HEK293 (cell line): ENCODE measurements around the gene CCDC61.

Experiments
- CTCF ChIA-PET: fragments of 350-600 bp; formaldehyde crosslinking; extraction: SDS; loops from one replicate; lab custom pipeline; 2021; ENCODE audit warnings: antibody characterized with exemption; lab: Yijun Ruan, JAX
- POLR2A ChIA-PET: fragments of 300-600 bp; formaldehyde crosslinking; extraction: SDS; loops from one replicate; lab custom pipeline; 2020; ENCODE audit warnings: antibody characterized with exemption, inconsistent platforms; lab: Yijun Ruan, JAX
- H3K27ac ChIP-seq: fragments of 200-500 bp; sonication (Bioruptor generic); 2 replicates; pipeline ENCODE4 v1.5.1; 2014; ENCODE audit warnings: low read depth, low read length, control low read depth, inconsistent platforms; ENCODE audit errors: extremely low read depth
- H3K36me3 ChIP-seq, 2 experiments: fragments of 200-500 bp in 1 of 2; sonication (Bioruptor generic) in 1 of 2; 1 replicate in 1 of 2; 2 replicates in 1 of 2; pipeline ENCODE4 v1.5.1; 2014 to 2017; ENCODE audit warnings: inconsistent platforms in 2 of 2, low read length in 2 of 2; ENCODE audit not compliant: control insufficient read depth in 2 of 2, insufficient read depth in 1 of 2
- H3K4me1 ChIP-seq: fragments of 200-500 bp; sonication (Bioruptor generic); 2 replicates; pipeline ENCODE4 v1.5.1; 2014; ENCODE audit warnings: mild to moderate bottlenecking, low read length, inconsistent platforms; ENCODE audit not compliant: control insufficient read depth, insufficient read depth
- H3K4me3 ChIP-seq: 2 replicates; pipeline ENCODE4 v1.5.1; 2011; ENCODE audit warnings: low read depth, mild to moderate bottlenecking, control low read depth, low read length, moderate library complexity
- H3K9me3 ChIP-seq: fragments of 200-500 bp; sonication (Bioruptor generic); 2 replicates; pipeline ENCODE4 v1.5.1; 2014; ENCODE audit warnings: low read depth, low read length, inconsistent platforms; ENCODE audit not compliant: control insufficient read depth, insufficient read depth
- ELK4 ChIP-seq: IDR thresholded peaks from 2 replicates; pipeline ENCODE4 v1.6.1; 2011; ENCODE audit warnings: mild to moderate bottlenecking, low read depth, low read length, borderline replicate concordance
- KLF8 ChIP-seq: fragments of 450-650 bp; formaldehyde crosslinking; IDR thresholded peaks from 2 replicates; pipeline ENCODE4 v1.5.1; 2016; ENCODE audit warnings: missing biosample characterization, missing genetic modification characterization
- PBX3 ChIP-seq: sonication (generic); formaldehyde crosslinking; IDR thresholded peaks from 2 replicates; pipeline ENCODE4 v1.8.1; 2022; ENCODE audit warnings: mild to moderate bottlenecking, moderate library complexity, missing genetic modification reagents
- PRDM1 ChIP-seq: fragments of 450-650 bp; formaldehyde crosslinking; IDR thresholded peaks from 2 replicates; pipeline ENCODE4; 2016; ENCODE audit warnings: missing biosample characterization, missing genetic modification characterization
- SALL2 ChIP-seq: fragments of 450-650 bp; formaldehyde crosslinking; IDR thresholded peaks from 2 replicates; pipeline ENCODE4 v1.5.0; 2017; ENCODE audit warnings: missing biosample characterization, mild to moderate bottlenecking, missing genetic modification characterization, borderline replicate concordance
- SP3 ChIP-seq: fragments of 450-650 bp; formaldehyde crosslinking; IDR thresholded peaks from 2 replicates; pipeline ENCODE4 v1.5.1; 2016; ENCODE audit warnings: missing biosample characterization, missing genetic modification characterization
- ZBTB8A ChIP-seq: fragments of 450-650 bp; formaldehyde crosslinking; IDR thresholded peaks from 2 replicates; pipeline ENCODE4 v1.5.1; 2016; ENCODE audit warnings: missing biosample characterization, missing genetic modification characterization
- ZEB2 ChIP-seq: fragments of 450-650 bp; formaldehyde crosslinking; IDR thresholded peaks from 2 replicates; pipeline ENCODE4 v1.5.1; 2016; ENCODE audit warnings: missing biosample characterization, missing genetic modification characterization
- ZNF146 ChIP-seq: fragments of 450-650 bp; formaldehyde crosslinking; IDR thresholded peaks from 2 replicates; pipeline ENCODE4 v1.5.1; 2016; ENCODE audit warnings: missing biosample characterization, missing genetic modification characterization
- ZNF292 ChIP-seq: fragments of 450-650 bp; formaldehyde crosslinking; IDR thresholded peaks from 2 replicates; pipeline ENCODE4 v1.5.1; 2016; ENCODE audit warnings: low read depth, missing biosample characterization, missing genetic modification characterization, borderline replicate concordance
- ZNF571 ChIP-seq: fragments of 450-650 bp; formaldehyde crosslinking; IDR thresholded peaks from 2 replicates; pipeline ENCODE4 v1.5.0; 2017; ENCODE audit warnings: missing biosample characterization, missing genetic modification characterization
- ZNF580 ChIP-seq: fragments of 450-650 bp; formaldehyde crosslinking; IDR thresholded peaks from 2 replicates; pipeline ENCODE4 v1.5.1; 2016; ENCODE audit warnings: missing biosample characterization, missing genetic modification characterization
- ZNF623 ChIP-seq: fragments of 450-650 bp; formaldehyde crosslinking; IDR thresholded peaks from 2 replicates; pipeline ENCODE4 v1.5.1; 2016; ENCODE audit warnings: missing biosample characterization, missing genetic modification characterization
- ZNF768 ChIP-seq: fragments of 450-650 bp; formaldehyde crosslinking; IDR thresholded peaks from 2 replicates; pipeline ENCODE4 v1.5.1; 2018; ENCODE audit warnings: missing biosample characterization, mild to moderate bottlenecking, missing genetic modification characterization
- ZNF776 ChIP-seq: fragments of 450-650 bp; formaldehyde crosslinking; IDR thresholded peaks from 2 replicates; pipeline ENCODE4 v1.5.0; 2017; ENCODE audit warnings: missing biosample characterization, missing genetic modification characterization, borderline replicate concordance
- TF ChIP-seq, protein P1 (sequence below): fragments of 450-650 bp; formaldehyde crosslinking; IDR thresholded peaks from 2 replicates; pipeline ENCODE4 v1.5.1; 2016; ENCODE audit warnings: missing biosample characterization, missing genetic modification characterization
- TF ChIP-seq, protein P2 (sequence below): fragments of 450-650 bp; formaldehyde crosslinking; IDR thresholded peaks from 2 replicates; pipeline ENCODE4 v1.5.1; 2016; ENCODE audit warnings: missing biosample characterization, missing genetic modification characterization, borderline replicate concordance

Gene CCDC61

DNA sequence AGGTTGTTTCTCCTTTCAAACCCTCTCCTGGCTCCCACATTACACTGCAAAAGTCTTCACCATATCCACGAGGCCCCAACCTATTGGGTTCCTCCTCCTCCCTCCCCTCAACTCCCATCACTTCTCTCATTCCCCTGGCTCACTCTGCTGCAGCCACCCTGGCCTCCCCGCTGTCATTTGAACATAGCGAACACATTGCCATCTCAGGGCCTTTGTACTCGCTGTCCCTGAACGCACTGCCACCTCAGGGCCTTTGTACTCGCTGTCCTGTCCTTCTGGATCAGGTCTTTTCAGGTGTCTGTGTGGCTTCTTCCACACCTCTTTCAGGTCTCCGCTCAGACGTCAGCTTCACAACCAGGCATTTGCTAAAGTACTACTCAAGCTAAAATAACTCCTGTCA lies 1.7 kb downstream of the CCDC61 start:
- ChIA-PET POLR2A (no interaction called here), CTCF (interaction anchor here (1.1 to 3.4 kb wide), 4 partner anchors 8 to 80 kb away, joined by 3 to 26 read pairs (median 10); no protein-coding TSS in a partner anchor)
- Histone ChIP-seq H3K36me3 (peaks cover 4 to 6% of the 10 kb centered on the region in 2 experiments; a peak in 2 of 3 replicates), H3K4me3 (no peak overlapping the region), H3K9me3 (no peaks in the 10 kb centered on the region), H3K27ac (no peak overlapping the region), H3K4me1 (peaks cover 16% of the 10 kb centered on the region)
- TF ChIP-seq KLF8 (tag by site-specific recombination) (no peak), ELK4 (no peak), ZNF623 (tag by site-specific recombination) (peak; percentile 86)

GRCh38 chr19:45998834-45999233 lies 3.6 kb downstream of the CCDC61 start:
- TF ChIP-seq ZEB2 (tag by site-specific recombination), result no peak
- no peak for TF ChIP-seq PBX3 (CRISPR knock-in tag)
- no peak for TF ChIP-seq ZNF623 (tag by site-specific recombination)
- TF ChIP-seq ZNF146, result no peak
- no peak for TF ChIP-seq ZNF292 (tag by site-specific recombination)
- TF ChIP-seq ZNF776, result no peak
- TF ChIP-seq ZNF571 (tag by site-specific recombination), result no peak
- TF ChIP-seq PRDM1 (tag by site-specific recombination), result no peak
- TF ChIP-seq, protein P1, sequence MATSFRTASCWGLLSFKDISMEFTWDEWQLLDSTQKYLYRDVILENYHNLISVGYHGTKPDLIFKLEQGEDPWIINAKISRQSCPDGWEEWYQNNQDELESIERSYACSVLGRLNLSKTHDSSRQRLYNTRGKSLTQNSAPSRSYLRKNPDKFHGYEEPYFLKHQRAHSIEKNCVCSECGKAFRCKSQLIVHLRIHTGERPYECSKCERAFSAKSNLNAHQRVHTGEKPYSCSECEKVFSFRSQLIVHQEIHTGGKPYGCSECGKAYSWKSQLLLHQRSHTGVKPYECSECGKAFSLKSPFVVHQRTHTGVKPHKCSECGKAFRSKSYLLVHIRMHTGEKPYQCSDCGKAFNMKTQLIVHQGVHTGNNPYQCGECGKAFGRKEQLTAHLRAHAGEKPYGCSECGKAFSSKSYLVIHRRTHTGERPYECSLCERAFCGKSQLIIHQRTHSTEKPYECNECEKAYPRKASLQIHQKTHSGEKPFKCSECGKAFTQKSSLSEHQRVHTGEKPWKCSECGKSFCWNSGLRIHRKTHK, result no peak
- TF ChIP-seq SP3 (tag by site-specific recombination), result no peak
- peak; percentile 71 for TF ChIP-seq ZNF580 (tag by site-specific recombination)
- TF ChIP-seq, protein P2, sequence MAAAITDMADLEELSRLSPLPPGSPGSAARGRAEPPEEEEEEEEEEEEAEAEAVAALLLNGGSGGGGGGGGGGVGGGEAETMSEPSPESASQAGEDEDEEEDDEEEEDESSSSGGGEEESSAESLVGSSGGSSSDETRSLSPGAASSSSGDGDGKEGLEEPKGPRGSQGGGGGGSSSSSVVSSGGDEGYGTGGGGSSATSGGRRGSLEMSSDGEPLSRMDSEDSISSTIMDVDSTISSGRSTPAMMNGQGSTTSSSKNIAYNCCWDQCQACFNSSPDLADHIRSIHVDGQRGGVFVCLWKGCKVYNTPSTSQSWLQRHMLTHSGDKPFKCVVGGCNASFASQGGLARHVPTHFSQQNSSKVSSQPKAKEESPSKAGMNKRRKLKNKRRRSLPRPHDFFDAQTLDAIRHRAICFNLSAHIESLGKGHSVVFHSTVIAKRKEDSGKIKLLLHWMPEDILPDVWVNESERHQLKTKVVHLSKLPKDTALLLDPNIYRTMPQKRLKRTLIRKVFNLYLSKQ, result no peak
- no peak for TF ChIP-seq ZBTB8A (tag by site-specific recombination)
- TF ChIP-seq ZNF768 (tag by site-specific recombination), result 0 out of 2 replicates have a peak, but pooled peaks have one; percentile 23
- no peak for TF ChIP-seq SALL2 (tag by site-specific recombination)
- POLR2A ChIA-PET, result interaction anchor here (0.7 kb wide), 1 partner anchor 16 kb away, joined by 3 read pairs; no protein-coding TSS in a partner anchor
- no peak overlapping the region for H3K4me3 ChIP-seq
- H3K4me1 ChIP-seq, result peaks cover 16% of the 10 kb centered on the region
- CTCF ChIA-PET, result interaction anchor here (0.6 to 0.8 kb wide), 5 partner anchors 11 to 843 kb away, joined by 3 to 5 read pairs (median 4); no protein-coding TSS in a partner anchor
- H3K27ac ChIP-seq, result no peak overlapping the region
- peaks cover 4 to 9% of the 10 kb centered on the region in 2 experiments; a peak in 2 of 3 replicates for H3K36me3 ChIP-seq
- no peaks in the 10 kb centered on the region for H3K9me3 ChIP-seq
